RPMI7951 (cell line): Measurements from ENCODE around the gene PER1. TPM values are rescaled to one million over a fixed set of nuclear protein-coding genes. Genes with fewer than 3 reads are reported as not detected.

ENCODE experiments used
- DNase-seq: peaks from one replicate; pipeline ENCODE4 v3.0.0-alpha.2; 2012; ENCODE audit warnings: low read depth
- total RNA-seq: library from RNA; depleted of rRNA; stranded (reverse); fragments of >200 nt; shearing (Covaris generic); gene quantifications from 2 replicates; pipeline ENCODE4 v1.2.3, GENCODE V29; 2014; rRNA removed

The PER1 gene
- total RNA-seq, 1 experiment from 2014 or later: 3.0 TPM

- no peak for DNase-seq
These were observed 61.0 kb downstream of the PER1 start for GRCh38 chr17:8091033-8091687.

Other genes with a start within 250 kb of the PER1 start
- 2.3 and 7.8 TPM in 2 replicates for gene RNF227, start 236.1 kb downstream of the PER1 start, total RNA-seq
- gene KCNAB3, start 222.5 kb downstream of the PER1 start, total RNA-seq: 1.1 TPM in 2 replicates
- gene TRAPPC1, start 220.5 kb downstream of the PER1 start, total RNA-seq: 39.9 and 54.2 TPM in 2 replicates
- gene CNTROB, start 220.2 kb downstream of the PER1 start, total RNA-seq: 19.6 and 23.2 TPM in 2 replicates
- gene GUCY2D, start 149.8 kb downstream of the PER1 start, total RNA-seq: not detected in 2 replicates
- not detected in 2 replicates for gene ALOX15B, start 113.3 kb downstream of the PER1 start, total RNA-seq
- not detected in 2 replicates for gene ALOX12B, start 64.7 kb downstream of the PER1 start, total RNA-seq
- gene ALOXE3, start 33.9 kb downstream of the PER1 start, total RNA-seq: 0.12 TPM in 1 of 2 replicates, not detected in the other
- 0.48 TPM in 1 of 2 replicates, not detected in the other for gene HES7, start 28.3 kb downstream of the PER1 start, total RNA-seq
- gene VAMP2, start 10.5 kb upstream of the PER1 start, total RNA-seq: 2.0 and 2.1 TPM in 2 replicates
- gene TMEM107, start 24.0 kb upstream of the PER1 start, total RNA-seq: 53.3 and 64.7 TPM in 2 replicates
- 3.0 and 5.9 TPM in 2 replicates for gene BORCS6, start 37.8 kb upstream of the PER1 start, total RNA-seq
- 94.7 and 97.8 TPM in 2 replicates for gene AURKB, start 58.2 kb upstream of the PER1 start, total RNA-seq
- gene CTC1, start 95.7 kb upstream of the PER1 start, total RNA-seq: 3.4 and 3.7 TPM in 2 replicates
- gene PFAS, start 96.9 kb upstream of the PER1 start, total RNA-seq: 10.5 and 16.8 TPM in 2 replicates
- gene RANGRF, start 136.3 kb upstream of the PER1 start, total RNA-seq: 10.7 and 14.9 TPM in 2 replicates
- 0.98 and 1.2 TPM in 2 replicates for gene SLC25A35, start 143.0 kb upstream of the PER1 start, total RNA-seq
- not detected in 2 replicates for gene ARHGEF15, start 157.8 kb upstream of the PER1 start, total RNA-seq
- not detected in 2 replicates for gene ODF4, start 187.4 kb upstream of the PER1 start, total RNA-seq
- gene RPL26, start 230.8 kb upstream of the PER1 start, total RNA-seq: 2,664 and 2,696 TPM in 2 replicates
- gene RNF222, start 245.4 kb upstream of the PER1 start, total RNA-seq: not detected in 2 replicates